Activated CD8-positive, alpha-beta memory T cell treated with anti-CD3 and anti-CD28 coated beads for 4 hours (primary cell): Measurements from ENCODE around the gene CRB2.

ENCODE experiments used
- DNase-seq, 2 donors: peaks; one replicate each; pipeline ENCODE4 v3.0.0-alpha.2; 2020; ENCODE audit warnings: low read depth in 2 of 2

The CRB2 gene

DNA sequence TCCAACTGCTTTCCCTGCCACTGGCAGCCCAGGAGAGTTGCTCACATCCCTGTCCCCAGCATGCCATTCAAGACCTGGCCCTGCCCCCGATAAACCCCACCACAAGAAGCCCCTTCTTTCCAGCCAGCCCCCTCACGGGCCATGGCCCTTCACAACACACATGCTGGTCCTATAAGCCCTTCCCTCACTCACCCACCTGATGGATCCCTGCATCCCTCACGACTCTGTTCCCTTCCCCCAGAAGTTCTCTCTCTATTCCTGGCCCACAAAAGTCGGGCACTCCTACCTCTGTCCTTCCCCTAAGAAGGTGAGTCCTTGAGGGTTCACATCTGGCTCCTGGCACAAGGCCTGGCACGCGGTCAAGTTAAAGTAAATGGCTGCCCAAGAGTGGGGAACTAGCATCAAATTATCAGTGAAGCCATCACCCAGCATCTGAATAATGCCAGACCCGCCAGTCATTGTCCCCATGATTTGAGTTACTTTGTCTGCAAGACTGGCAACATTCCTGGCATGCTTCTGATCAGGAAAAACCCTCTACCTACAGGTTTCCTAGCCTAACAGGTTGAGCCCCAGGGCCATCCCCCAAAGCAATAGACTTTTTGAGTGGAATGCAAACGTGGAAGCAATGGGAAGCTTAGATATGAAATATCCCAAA is 65.9 kb downstream of the CRB2 start:
- DNase-seq = no peak

DNA sequence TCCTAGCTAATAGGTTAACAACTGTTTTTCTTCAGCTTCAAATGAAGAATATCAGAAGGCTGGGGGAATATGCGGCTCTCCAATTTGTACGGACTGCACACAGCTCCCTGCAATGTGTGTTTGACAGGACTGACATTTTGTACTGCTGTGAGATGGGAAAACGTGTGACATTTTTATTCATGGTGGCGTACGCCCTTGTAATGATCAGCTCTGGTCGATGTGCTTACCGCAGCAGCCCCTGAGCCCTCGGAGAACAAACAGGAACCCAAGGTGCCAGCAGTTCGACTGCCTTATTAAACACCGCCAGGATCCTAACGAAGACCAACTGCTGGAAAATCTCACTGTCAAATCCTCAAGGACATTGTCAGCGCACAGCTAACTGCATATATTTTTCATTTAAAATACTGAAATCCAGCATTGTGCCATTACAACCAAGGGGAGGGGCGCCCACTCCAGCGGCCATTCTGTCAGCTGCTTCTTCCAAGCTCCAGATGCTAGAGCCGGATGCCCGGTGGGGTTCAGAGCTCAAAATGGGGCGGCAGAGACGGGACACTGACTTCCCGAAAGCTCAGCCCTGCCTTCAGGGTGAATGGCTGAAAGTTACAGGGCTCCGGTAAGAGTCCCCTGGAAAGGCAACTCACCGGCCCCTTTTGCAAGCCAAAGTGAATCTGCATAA is 66.8 kb downstream of the CRB2 start:
- no peak for DNase-seq

DNA sequence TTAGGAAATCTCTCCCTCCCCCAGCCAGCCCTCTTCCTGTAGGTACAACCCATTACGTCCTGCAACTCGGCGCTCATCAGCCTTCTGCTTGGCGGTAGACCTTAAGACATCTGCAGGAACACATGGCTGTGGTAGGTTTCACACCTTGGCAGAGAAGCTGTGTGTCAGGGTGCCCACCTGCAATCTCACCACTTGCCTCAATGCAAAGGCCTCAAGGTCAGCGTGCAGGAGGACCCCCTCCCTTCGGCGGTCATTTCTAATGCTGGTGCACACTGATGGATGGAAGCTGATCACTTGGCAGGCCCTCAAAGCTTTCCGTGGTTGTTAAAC is 67.3 kb downstream of the CRB2 start:
- no peak for DNase-seq

DNA sequence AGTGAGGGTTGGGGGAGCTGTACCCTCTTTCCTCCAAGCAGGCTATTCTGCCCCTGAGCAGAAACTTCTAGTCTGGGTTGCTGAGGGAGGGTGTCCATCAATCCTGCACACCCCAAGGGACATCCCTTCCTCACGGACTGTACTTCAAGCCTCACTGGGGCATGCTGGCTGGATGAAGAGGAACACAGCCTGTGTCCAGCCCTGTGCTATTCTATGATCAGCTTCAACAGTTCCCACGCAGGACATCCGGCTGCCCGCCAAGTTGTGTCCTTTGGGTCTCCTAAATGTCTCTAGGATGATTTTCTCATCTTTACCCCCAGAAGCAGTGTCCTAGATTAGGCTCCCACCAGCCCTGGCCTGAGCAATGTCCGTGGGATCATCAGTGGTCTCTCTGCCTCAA is 68.1 kb downstream of the CRB2 start:
- no peak for DNase-seq

DNA sequence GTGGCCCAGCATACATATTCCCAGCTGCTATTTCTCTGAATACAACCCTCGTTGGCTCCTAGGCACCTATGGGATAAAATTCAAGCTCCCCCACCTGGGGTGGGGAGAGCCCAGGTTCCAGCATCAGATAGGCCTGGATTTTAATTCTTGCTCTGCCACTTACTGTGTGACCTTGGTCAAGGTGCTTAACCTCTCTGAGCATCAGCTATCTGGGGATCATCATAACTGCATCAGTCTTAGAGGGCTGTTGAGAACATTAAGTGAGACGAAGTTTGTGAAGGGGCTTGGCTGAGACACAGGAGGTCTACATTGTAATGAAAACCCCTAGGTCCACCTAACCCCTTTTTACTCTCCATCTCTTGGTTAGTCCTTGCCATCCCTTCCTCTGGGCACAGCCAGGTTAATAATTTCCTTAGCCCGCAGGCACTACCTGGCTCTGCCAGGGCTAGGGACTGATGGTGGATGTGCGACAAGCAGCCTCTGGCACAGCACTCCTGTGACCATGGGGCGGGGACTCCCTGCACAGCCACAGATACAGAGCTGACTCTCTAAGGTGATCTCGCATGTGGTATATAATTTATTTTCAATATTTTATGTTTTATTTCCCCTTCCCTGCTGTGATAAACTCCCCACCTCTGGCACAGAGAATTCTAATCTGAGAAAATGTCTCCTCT is 68.7 kb downstream of the CRB2 start:
- no peak for DNase-seq

DNA sequence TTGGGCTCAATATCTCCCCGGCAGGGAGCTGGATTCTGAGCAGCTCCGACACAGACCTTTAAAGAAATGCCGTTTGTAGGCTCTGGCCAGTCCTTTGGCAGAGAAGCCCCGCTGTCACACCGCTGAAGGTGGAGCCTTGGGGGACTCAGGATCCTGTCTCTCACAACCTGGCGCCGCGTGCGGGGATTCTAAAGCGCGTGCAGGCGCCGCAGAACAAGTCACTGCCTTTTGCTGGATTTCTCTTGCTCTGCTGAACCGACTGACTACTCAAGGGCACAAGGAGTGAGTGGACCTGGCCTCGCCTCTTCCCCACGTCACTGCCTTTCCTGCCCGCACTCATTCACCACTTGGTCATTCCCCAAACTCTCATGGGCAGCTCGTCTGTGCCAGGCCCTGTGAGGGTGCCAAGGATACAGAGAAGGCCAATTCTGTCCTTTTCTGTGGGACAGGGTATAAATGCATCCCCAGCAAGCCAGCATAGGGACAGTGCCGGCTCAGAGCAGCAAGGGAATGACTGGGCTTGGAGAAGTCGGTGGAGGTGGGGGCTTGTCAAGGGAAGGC is 69.3 kb downstream of the CRB2 start:
- DNase-seq = no peak

DNA sequence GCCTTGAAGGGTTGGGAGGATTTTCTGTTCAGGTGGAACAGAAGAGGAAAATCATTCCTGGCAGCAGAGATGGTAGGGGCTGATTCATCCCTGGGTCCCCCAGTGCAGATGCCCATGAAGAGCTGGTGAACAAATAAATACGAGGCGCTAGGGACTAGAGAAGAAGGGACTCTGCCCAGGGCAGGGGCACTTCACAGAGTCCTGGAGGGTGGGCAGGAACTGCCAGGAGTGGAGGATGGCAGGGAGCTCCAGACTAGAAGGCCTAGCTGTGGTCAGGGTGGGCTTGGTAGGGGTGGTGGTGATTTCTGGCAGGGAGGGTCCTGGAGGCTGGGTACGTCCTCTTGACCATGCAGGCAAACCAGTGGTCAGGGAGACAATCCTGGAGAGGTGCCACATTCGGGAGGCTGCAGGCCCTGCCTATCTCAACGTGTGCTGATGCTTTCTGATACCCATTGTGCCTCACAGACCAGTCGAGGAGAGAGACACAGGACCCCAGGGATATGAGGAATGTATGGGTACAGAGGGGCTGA is 69.9 kb downstream of the CRB2 start:
- no peak for DNase-seq

DNA sequence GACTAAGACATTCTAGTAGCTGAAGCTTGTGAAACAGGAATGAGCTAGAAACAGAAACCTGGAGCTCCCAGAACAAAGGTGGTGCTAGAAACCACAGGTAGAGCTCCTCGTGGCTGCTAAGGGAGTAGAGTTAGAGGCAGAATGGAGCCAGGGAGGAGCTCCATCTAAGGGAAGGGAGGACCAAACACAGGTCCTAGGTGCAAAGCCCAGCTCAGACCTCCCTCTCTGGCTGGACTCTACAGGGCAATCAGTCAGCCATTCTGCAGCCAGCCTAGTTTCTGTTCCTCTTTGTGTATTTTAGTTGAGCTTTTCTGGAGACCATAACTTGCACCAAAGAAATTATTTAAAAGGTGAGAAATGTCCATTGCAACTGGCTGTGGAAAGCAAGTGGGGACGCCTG is 70.4 kb downstream of the CRB2 start:
- no peak for DNase-seq
